GM19025 (cell line): ENCODE results near the gene TMPRSS7.

Experiments used
- ATAC-seq: cut with Tn5 transposase; IDR thresholded peaks from one replicate; pipeline ENCODE4 v1.9.1; 2021; ENCODE audit warnings: mild to moderate bottlenecking, low read depth, moderate library complexity; ENCODE audit not compliant: unreplicated experiment

TMPRSS7 gene

GRCh38 chr3:112092496-112093179 is 58.1 kb downstream of the TMPRSS7 start:
- no peak for ATAC-seq

- ATAC-seq, result no peak
These were observed 58.6 kb downstream of the TMPRSS7 start for GRCh38 chr3:112093180-112093522.

- no peak for ATAC-seq
These were observed 61.2 kb downstream of the TMPRSS7 start for GRCh38 chr3:112095731-112096130.

DNA sequence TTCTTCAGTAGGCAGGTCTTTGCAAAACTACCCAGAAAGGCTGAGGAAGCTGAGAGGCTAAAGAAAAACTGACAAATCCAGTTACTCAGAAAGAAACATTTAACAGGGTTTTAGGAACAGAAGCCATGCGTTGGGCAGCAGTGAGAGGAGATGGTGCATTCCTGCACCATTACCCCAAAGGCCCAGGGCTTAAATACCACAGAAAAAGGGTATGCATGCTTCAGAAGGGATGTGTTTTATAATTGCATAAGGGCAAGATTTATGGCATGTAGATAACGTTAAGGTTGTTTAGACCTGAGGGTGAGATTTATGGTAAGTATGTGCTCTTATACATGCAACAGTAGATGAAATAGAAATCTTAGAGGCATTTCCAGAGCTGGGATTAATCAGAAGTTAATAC is 61.6 kb downstream of the TMPRSS7 start:
- no peak for ATAC-seq

- ATAC-seq, result peak; percentile 74
These were observed 62.8 kb downstream of the TMPRSS7 start for GRCh38 chr3:112097378-112097777.

DNA sequence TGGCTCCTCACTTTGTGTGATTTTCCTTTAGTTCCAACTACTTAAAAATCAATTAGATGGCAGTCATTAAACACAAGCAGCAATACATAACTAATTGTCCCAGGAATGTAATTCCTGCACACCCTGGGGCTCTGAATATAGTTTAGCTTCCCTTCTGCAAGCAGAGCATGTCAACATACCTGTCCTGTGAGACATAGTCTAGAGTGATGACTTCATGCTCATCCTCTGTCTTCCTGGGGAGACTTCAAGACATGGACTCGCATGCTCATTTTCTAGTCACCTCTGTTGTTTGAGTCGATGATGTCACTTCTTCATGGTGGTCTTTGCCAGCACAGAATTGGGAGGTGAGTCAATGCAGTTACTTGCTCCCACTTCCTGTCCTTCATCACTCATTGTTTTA is 67.4 kb downstream of the TMPRSS7 start:
- no peak for ATAC-seq

- ATAC-seq, result no peak
These were observed 70.2 kb downstream of the TMPRSS7 start for GRCh38 chr3:112104774-112105173.

- ATAC-seq, result no peak
These were observed 74.8 kb downstream of the TMPRSS7 start for GRCh38 chr3:112109322-112109721.

DNA sequence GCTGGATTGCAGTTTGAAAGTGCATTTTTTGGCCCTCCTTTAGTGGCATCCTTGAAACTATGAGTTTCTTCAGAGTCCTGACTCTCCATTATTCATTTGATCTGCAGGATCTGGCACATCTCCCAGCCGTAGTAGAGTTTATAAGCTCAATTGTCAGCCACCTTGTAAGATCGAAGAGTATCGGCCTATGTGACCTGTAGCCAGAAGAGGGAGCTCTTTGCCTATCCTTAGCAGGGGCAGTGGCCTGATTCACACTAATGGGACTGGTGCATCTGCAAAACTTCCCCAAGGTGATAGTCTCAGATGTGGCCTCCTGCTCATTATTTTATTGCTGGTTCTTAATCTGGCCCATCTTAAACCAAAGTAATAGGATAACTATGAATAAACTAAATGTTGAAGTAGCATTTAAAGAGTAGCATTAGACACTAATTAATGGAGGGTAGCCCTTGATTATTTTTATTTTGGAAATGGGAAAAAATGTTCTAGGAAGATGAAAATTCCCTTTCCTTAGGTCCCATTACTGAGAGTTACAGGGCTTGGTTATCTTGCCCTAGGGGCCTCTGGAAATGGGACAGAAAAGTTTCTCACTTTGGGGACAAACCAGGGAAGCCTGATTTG is 77.4 kb downstream of the TMPRSS7 start:
- peak; percentile 36 for ATAC-seq

GRCh38 chr3:112114576-112115160 is 80.1 kb downstream of the TMPRSS7 start:
- ATAC-seq, result no peak

DNA sequence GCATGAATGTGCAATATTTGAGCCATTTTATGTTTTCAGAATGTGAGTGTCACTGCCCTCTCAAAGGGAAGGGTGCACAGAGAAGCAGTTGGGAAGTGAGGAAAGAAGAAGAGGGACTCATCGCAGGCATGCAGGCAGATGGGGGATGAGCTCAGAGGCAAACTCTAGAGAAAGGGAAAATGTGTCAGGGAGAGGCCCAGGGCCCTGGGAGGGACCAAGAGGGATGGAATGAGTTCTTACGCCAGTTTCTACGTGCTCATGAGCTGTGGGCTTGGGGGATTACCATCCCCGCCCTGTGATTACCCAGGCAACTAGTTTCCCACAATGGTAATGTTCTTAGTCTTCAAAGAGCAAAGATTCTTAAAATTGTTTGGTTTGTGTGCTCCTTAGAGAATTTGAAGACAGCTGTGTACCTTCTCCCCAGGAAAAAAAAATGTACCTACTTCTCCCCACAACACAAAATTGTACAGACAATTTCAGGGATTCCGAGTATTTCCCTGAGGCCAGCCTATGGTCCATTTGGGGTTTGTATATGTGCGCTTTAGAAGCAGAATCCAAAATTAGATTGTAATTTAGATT is 80.7 kb downstream of the TMPRSS7 start:
- peak; percentile 33 for ATAC-seq

GRCh38 chr3:112115806-112116383 is 81.4 kb downstream of the TMPRSS7 start:
- no peak for ATAC-seq

DNA sequence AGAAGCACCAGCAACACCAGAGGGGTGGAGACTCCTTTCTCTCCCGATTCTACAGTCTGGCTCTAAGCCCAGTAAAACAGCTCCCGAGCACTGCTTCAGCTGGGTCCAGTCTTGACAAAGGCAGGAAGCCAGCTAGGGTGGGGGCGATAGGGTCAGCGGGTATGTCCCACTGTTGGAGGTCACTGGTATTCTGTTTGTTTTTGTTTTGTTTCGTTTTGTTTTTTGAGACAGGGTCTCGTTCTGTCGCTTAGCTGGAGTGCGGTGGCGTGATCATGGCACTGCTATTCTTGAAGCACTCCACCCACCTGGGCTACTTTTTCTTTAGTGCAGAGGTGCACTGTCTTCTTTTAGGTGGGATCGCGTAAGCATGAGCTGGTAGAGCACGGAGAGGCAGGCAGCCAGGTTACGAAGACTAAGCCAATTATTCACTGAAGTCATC is 82.2 kb downstream of the TMPRSS7 start:
- no peak for ATAC-seq

- ATAC-seq, result no peak
These were observed 82.9 kb downstream of the TMPRSS7 start for GRCh38 chr3:112117415-112117814.

- ATAC-seq, result no peak
These were observed 83.5 kb downstream of the TMPRSS7 start for GRCh38 chr3:112117841-112118571.

- ATAC-seq, result no peak
These were observed 85.7 kb downstream of the TMPRSS7 start for GRCh38 chr3:112119962-112120836.

GRCh38 chr3:112121577-112122547 is 87.3 kb downstream of the TMPRSS7 start:
- no peak for ATAC-seq

GRCh38 chr3:112122870-112123269 is 88.3 kb downstream of the TMPRSS7 start:
- no peak for ATAC-seq

GRCh38 chr3:112123548-112123947 is 89.0 kb downstream of the TMPRSS7 start:
- ATAC-seq, result no peak
